Activated CD4-positive, alpha-beta T cell treated with anti-CD3 and anti-CD28 coated beads, Interleukin-2, amount 50 U/mL, for 1 hour (primary cell): ENCODE measurements around the gene ASXL1.

Source experiments
- DNase-seq: peaks from one replicate; pipeline ENCODE4 v3.0.0-alpha.2; 2020

The ASXL1 gene

GRCh38 chr20:32411955-32412706 is 54.0 kb downstream of the ASXL1 start:
- DNase-seq: no peak

GRCh38 chr20:32415494-32415893 is 57.4 kb downstream of the ASXL1 start:
- no peak for DNase-seq

GRCh38 chr20:32416206-32416605 is 58.1 kb downstream of the ASXL1 start:
- no peak for DNase-seq

GRCh38 chr20:32418376-32418775 is 60.2 kb downstream of the ASXL1 start:
- no peak for DNase-seq

- no peak for DNase-seq
These were observed 63.2 kb downstream of the ASXL1 start for GRCh38 chr20:32421290-32421689.

DNA sequence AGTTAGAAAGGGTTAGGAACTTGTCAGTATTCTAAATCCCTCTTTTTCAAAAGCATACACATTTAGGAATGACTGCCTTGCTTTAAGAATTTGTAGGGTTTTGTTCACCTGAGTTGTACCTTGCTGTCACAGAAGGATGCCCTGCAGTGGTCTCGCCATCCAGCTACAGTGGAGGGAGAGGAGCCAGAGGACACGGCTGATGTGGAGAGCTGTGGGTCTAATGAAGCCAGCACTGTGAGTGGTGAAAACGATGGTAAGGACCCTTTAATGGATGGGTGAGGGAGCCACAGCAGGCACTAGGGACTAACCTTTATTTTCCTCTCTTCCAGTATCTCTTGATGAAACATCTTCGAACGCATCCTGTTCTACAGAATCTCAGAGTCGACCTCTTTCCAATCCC is 69.9 kb downstream of the ASXL1 start:
- DNase-seq: no peak

GRCh38 chr20:32429343-32429742 is 71.2 kb downstream of the ASXL1 start:
- no peak for DNase-seq

DNA sequence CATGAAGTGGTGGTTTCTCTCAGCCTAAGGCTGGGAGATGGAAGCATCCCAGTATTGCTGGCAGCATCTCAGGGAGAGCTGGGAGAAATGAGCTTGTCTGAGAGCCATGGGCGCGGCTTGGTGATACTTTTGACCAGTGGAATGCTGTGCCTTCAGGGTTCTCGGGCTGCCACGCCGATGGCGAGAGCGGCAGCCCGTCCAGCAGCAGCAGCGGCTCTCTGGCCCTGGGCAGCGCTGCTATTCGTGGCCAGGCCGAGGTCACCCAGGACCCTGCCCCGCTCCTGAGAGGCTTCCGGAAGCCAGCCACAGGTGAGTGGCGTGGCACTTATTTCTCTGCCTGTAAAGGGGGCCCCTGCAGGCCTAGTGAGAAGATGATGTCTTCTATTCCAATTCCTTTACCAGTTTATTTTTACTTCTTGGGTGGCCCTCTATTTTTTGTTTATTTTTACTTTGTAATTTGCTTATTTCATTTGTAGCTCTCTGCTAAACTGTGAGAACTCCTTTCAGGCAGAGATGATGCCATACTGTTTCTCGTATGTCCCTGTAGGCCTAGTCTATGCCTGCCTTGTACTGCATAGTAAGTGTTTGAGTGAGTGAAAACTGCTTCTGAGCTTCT is 71.7 kb downstream of the ASXL1 start:
- DNase-seq: no peak

- no peak for DNase-seq
These were observed 73.3 kb downstream of the ASXL1 start for GRCh38 chr20:32431457-32431856.

DNA sequence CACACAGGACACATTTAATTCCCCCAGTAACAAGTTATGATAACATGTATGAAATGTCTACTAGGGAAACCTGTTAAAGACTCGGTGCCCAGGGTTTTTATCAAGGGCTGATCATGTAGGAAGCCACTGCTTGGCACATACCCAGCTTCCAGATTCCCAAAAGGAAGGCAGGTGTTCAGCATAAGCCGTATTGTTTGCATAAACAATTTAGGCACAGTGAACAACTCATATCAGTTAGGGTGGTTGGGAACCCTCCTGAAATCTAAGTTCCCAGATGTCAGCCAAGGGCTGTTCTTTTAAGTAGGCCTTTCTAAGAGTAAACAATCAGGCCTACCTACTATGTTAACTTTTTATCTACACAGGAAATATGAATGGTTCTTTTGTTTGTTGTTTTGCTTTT is 74.1 kb downstream of the ASXL1 start:
- no peak for DNase-seq

DNA sequence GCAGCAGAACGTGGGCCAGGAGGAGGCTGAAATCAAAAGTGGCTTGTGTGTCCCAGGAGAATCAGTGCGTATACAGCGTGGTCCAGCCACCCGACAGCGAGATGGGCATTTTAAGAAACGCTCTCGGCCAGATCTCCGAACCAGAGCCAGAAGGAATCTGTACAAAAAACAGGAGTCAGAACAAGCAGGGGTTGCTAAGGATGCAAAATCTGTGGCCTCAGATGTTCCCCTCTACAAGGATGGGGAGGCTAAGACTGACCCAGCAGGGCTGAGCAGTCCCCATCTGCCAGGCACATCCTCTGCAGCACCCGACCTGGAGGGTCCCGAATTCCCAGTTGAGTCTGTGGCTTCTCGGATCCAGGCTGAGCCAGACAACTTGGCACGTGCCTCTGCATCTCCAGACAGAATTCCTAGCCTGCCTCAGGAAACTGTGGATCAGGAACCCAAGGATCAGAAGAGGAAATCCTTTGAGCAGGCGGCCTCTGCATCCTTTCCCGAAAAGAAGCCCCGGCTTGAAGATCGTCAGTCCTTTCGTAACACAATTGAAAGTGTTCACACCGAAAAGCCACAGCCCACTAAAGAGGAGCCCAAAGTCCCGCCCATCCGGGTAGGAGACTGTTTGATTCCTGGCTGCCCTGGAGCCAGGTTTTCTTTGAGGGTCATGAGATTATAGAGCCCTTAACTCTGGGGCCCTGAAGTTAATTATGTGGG is 75.3 kb downstream of the ASXL1 start:
- no peak for DNase-seq

DNA sequence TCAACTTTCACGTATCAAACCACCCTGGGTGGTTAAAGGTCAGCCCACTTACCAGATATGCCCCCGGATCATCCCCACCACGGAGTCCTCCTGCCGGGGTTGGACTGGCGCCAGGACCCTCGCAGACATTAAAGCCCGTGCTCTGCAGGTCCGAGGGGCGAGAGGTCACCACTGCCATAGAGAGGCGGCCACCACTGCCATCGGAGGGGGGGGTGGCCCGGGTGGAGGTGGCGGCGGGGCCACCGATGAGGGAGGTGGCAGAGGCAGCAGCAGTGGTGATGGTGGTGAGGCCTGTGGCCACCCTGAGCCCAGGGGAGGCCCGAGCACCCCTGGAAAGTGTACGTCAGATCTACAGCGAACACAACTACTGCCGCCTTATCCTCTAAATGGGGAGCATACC is 76.3 kb downstream of the ASXL1 start:
- DNase-seq: no peak

- DNase-seq: no peak
These were observed 77.4 kb downstream of the ASXL1 start for GRCh38 chr20:32435449-32436107.

GRCh38 chr20:32436142-32436861 is 78.2 kb downstream of the ASXL1 start:
- no peak for DNase-seq

DNA sequence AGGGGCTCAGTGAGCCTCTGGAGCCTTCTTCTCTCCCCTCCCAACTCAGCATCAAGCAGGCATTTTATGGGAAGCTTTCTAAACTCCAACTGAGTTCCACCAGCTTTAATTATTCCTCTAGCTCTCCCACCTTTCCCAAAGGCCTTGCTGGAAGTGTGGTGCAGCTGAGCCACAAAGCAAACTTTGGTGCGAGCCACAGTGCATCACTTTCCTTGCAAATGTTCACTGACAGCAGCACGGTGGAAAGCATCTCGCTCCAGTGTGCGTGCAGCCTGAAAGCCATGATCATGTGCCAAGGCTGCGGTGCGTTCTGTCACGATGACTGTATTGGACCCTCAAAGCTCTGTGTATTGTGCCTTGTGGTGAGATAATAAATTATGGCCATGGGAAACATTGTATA is 78.8 kb downstream of the ASXL1 start:
- no peak for DNase-seq

- DNase-seq: no peak
These were observed 79.4 kb downstream of the ASXL1 start for GRCh38 chr20:32437391-32438074.

DNA sequence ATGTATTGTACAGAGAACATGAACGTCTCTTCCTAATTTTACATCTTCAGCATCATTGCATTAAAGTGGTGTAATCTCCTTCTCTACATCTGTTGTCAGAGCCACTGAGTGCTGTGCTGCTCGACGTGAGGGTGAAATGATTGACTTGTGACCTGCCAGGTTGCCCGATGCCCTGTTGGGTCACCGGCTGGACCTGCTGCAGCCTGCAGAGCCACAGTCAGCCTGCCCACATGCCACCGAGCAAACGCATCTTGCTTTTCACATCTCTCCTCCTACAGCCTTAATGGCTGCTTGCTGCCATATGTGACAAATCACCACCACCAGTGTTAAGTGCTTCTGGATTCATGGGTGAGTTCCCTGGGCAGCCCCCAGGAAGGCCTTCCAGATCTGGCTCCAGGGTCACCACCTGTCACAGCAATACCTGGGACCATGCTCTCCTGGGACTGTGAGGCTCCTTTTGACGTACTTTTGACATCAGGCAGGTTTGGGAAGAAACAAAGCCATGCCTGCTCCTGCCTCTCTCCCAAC is 80.3 kb downstream of the ASXL1 start:
- DNase-seq: no peak

- no peak for DNase-seq
These were observed 81.2 kb downstream of the ASXL1 start for GRCh38 chr20:32439132-32439829.

- no peak for DNase-seq
These were observed 82.1 kb downstream of the ASXL1 start for GRCh38 chr20:32440069-32440757.

- DNase-seq: no peak
These were observed 82.6 kb downstream of the ASXL1 start for GRCh38 chr20:32440758-32441078.

- no peak for DNase-seq
These were observed 83.5 kb downstream of the ASXL1 start for GRCh38 chr20:32441638-32442037.
